Activated T-helper 2 cell treated with anti-CD3 and anti-CD28 coated beads, Interferon-gamma antibody, Interleukin-2, Interleukin-4, amounts not matched to agents 10 μg/mL and 5 μg/mL and 100 μg/mL, durations not matched to agents 14 hours and 24 hours and 36 hours (primary cell): ENCODE measurements around the gene COPE. TPM values are rescaled to one million over a fixed set of nuclear protein-coding genes. Genes with fewer than 3 reads are reported as not detected.

Experiments used
- DNase-seq: peaks from one replicate; pipeline ENCODE4 v3.0.0; 2021; ENCODE audit warnings: low spot score
- H3K27ac Mint-ChIP-seq: one replicate; pipeline ENCODE4 v1.8.0; 2021; ENCODE audit warnings: mixed read lengths
- H3K27me3 Mint-ChIP-seq: one replicate; pipeline ENCODE4 v1.8.0; 2021; ENCODE audit warnings: low read depth, mixed read lengths
- H3K36me3 Mint-ChIP-seq: one replicate; pipeline ENCODE4 v1.8.0; 2021; ENCODE audit warnings: low read depth, mixed read lengths
- H3K4me1 Mint-ChIP-seq: one replicate; pipeline ENCODE4 v1.8.0; 2021; ENCODE audit warnings: low read depth, mixed read lengths
- H3K4me3 Mint-ChIP-seq: one replicate; pipeline ENCODE4 v1.8.0; 2021; ENCODE audit warnings: low read depth, mild to moderate bottlenecking, moderate library complexity, mixed read lengths
- H3K9me3 Mint-ChIP-seq: one replicate; pipeline ENCODE4 v1.8.0; 2021; ENCODE audit warnings: mixed read lengths
- intact Hi-C: fragments of 100-400 bp; cut with micrococcal nuclease; formaldehyde crosslinking; loops from one replicate; pipeline ENCODE4 v1.15.1; 2023
- total RNA-seq: library from RNA; stranded (reverse); gene quantifications from 2 replicates; pipeline ENCODE4 v1.2.3, GENCODE V29; 2022

Gene COPE
- total RNA-seq, 1 donor from 2014 or later: 231 TPM

- Mint-ChIP-seq H3K36me3 (peaks cover 81% of the 10 kb centered on the region), H3K4me1 (peaks cover 29% of the 10 kb centered on the region), H3K27me3 (no peaks in the 10 kb centered on the region), H3K9me3 (no peaks in the 10 kb centered on the region), H3K27ac (peak overlapping the region; percentile 65), H3K4me3 (no peak overlapping the region)
- no peak for DNase-seq
- intact Hi-C loops: no loop called here
These were observed 68.5 kb downstream of the COPE start for GRCh38 chr19:18850471-18851375.

DNA sequence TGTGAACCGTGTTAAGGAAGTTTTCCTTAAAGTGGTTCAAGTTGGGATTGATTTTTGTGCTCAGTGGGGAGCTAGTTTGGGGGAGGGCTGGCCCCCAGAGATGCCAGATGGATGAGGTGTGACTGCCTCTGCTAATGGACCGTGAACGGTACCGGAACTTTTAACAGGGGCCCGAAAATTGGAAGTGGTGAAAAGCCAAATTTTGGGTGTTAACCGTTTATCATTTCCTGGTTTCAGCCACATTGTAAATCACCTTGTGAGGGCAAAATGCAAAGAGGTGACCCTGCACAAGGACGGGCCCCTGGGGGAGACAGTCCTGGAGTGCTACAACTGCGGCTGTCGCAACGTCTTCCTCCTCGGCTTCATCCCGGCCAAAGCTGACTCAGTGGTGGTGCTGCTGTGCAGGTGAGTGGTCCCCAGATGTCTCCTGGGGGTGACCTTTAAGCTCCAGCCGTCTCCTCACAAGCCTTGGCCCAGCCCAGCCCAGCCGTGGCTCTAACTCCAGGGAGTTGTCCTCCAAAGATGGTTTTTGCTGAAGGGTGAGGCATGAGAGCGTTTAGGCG is 69.3 kb downstream of the COPE start:
- Mint-ChIP-seq H3K4me3 (peak overlapping the region; percentile 66), H3K27me3 (no peaks in the 10 kb centered on the region), H3K36me3 (peaks cover 77% of the 10 kb centered on the region), H3K9me3 (no peaks in the 10 kb centered on the region), H3K27ac (peak overlapping the region; percentile 91), H3K4me1 (peaks cover 34% of the 10 kb centered on the region)
- intact Hi-C loops: loop anchor here (5.0 to 10.0 kb wide), 4 partner anchors 63 to 395 kb away; partner anchors contain the start of gene CRTC1
- DNase-seq: no peak

Other genes starting within 250 kb of the COPE start
- gene CRTC1, start 235.7 kb downstream of the COPE start, total RNA-seq: 6.4 and 7.0 TPM in 2 replicates
- gene COMP, start 128.1 kb downstream of the COPE start, total RNA-seq: not detected in 2 replicates
- gene UPF1, start 87.4 kb downstream of the COPE start, total RNA-seq: 99.5 and 110 TPM in 2 replicates
- 0.09 and 0.18 TPM in 2 replicates for gene CERS1, start 23.2 kb downstream of the COPE start, total RNA-seq
- 75.2 and 77.5 TPM in 2 replicates for gene DDX49, start 328 bp upstream of the COPE start, total RNA-seq
- gene HOMER3, start 21.8 kb upstream of the COPE start, total RNA-seq: 3.6 and 4.4 TPM in 2 replicates
- 129 and 140 TPM in 2 replicates for gene SUGP2, start 114.1 kb upstream of the COPE start, total RNA-seq
- gene ARMC6, start 114.2 kb upstream of the COPE start, total RNA-seq: 44.9 and 53.9 TPM in 2 replicates
- 9.1 and 9.2 TPM in 2 replicates for gene SLC25A42, start 144.6 kb upstream of the COPE start, total RNA-seq
- gene TMEM161A, start 219.1 kb upstream of the COPE start, total RNA-seq: 41.4 TPM in 2 replicates